HepG2 (cell line): Measurements from ENCODE around the gene COPS3. TPM values are rescaled to one million over a fixed set of nuclear protein-coding genes. Genes with fewer than 3 reads are reported as not detected.
A peak's percentile ranks its signal among the peaks of the same experiment; 100 is the strongest.

Experiments
- BATF2 ChIP-seq: sonication (generic); formaldehyde crosslinking; IDR thresholded peaks from 2 replicates; pipeline ENCODE4 v1.8.0; 2022; ENCODE audit warnings: mild to moderate bottlenecking, missing genetic modification reagents, moderate library complexity
- CBX1 ChIP-seq: IDR thresholded peaks from one replicate; pipeline ENCODE4 v1.6.1; 2016; ENCODE audit warnings: antibody characterized with exemption, low read depth
- FOXA3 ChIP-seq: IDR thresholded peaks from 2 replicates; pipeline ENCODE4 v1.6.1; 2016; ENCODE audit warnings: missing genetic modification reagents, missing compliant biosample characterization
- HBP1 ChIP-seq: IDR thresholded peaks from 2 replicates; pipeline ENCODE4 v1.6.1; 2016; ENCODE audit warnings: low read depth, control low read depth
- ISL2 ChIP-seq: sonication (generic); formaldehyde crosslinking; IDR thresholded peaks from 2 replicates; pipeline ENCODE4 v1.5.0; 2020; ENCODE audit warnings: missing genetic modification reagents
- KLF9 ChIP-seq: IDR thresholded peaks from 2 replicates; pipeline ENCODE4 v1.6.1; 2016; ENCODE audit warnings: low read depth
- WIZ ChIP-seq: sonication (generic); formaldehyde crosslinking; IDR thresholded peaks from 2 replicates; pipeline ENCODE4 v1.5.1; 2020; ENCODE audit warnings: mild to moderate bottlenecking, missing genetic modification reagents
- ZBTB7B ChIP-seq: sonication (generic); formaldehyde crosslinking; IDR thresholded peaks from 2 replicates; pipeline ENCODE4 v1.4.0; 2020; ENCODE audit warnings: missing genetic modification reagents
- ZHX1 ChIP-seq: sonication (generic); formaldehyde crosslinking; IDR thresholded peaks from 2 replicates; pipeline ENCODE4 v1.8.1; 2022; ENCODE audit warnings: low read depth, mild to moderate bottlenecking, missing genetic modification reagents
- ZNF143 ChIP-seq: sonication (generic); formaldehyde crosslinking; IDR thresholded peaks from 2 replicates; pipeline ENCODE4 v1.4.0; 2020; ENCODE audit warnings: missing genetic modification reagents
- ZNF230 ChIP-seq: sonication (generic); formaldehyde crosslinking; IDR thresholded peaks from 2 replicates; pipeline ENCODE4 v1.4.0; 2020; ENCODE audit warnings: mild to moderate bottlenecking, missing genetic modification reagents
- ZNF281 ChIP-seq: sonication (generic); formaldehyde crosslinking; IDR thresholded peaks from 2 replicates; pipeline ENCODE4 v1.4.0; 2020; ENCODE audit warnings: missing genetic modification reagents, borderline replicate concordance
- ZNF33B ChIP-seq: sonication (generic); formaldehyde crosslinking; IDR thresholded peaks from 2 replicates; pipeline ENCODE4 v1.5.1; 2020; ENCODE audit warnings: mild to moderate bottlenecking, missing genetic modification reagents
- ZNF44 ChIP-seq: sonication (generic); formaldehyde crosslinking; IDR thresholded peaks from 2 replicates; pipeline ENCODE4 v1.5.1; 2020; ENCODE audit warnings: mild to moderate bottlenecking, missing genetic modification reagents
- ZNF513 ChIP-seq: sonication (generic); formaldehyde crosslinking; conservative IDR thresholded peaks from 2 replicates; pipeline ENCODE4 v1.5.0; 2020; ENCODE audit warnings: missing genetic modification reagents
- ZNF572 ChIP-seq: sonication (generic); formaldehyde crosslinking; IDR thresholded peaks from 2 replicates; pipeline ENCODE4 v1.5.1; 2020; ENCODE audit warnings: mild to moderate bottlenecking, missing genetic modification reagents
- ZNF746 ChIP-seq: sonication (generic); formaldehyde crosslinking; IDR thresholded peaks from 2 replicates; pipeline ENCODE4 v1.8.0; 2022; ENCODE audit warnings: mild to moderate bottlenecking, missing genetic modification reagents
- ZNF780A ChIP-seq: sonication (generic); formaldehyde crosslinking; IDR thresholded peaks from 2 replicates; pipeline ENCODE4 v1.8.0; 2022; ENCODE audit warnings: mild to moderate bottlenecking, missing genetic modification reagents, moderate library complexity
- ZNF792 ChIP-seq: IDR thresholded peaks from 2 replicates; pipeline ENCODE4 v1.6.1; 2016
- polyA plus RNA-seq, 8 experiments: library from polyadenylated mRNA; depleted of rRNA in 3 of 8; stranded (reverse) in 7 of 8; unstranded in 1 of 8; fragments of >200 nt; fragmentation: Illumina TruSeq in 4 of 8; extraction: Trizol in 4 of 8; gene quantifications; 2 replicates each; pipeline versions ENCODE4 v1.2.1 to v1.2.3, GENCODE V29; 2011 to 2016; ENCODE audit warnings: low read depth in 4 of 8, missing spikeins in 1 of 8, mixed read lengths in 1 of 8; ENCODE audit not compliant: insufficient read depth in 1 of 8
- total RNA-seq, 5 experiments: library from RNA; depleted of rRNA; stranded (reverse); fragments of >200 nt; fragmentation: Illumina TruSeq; extraction: Trizol; gene quantifications; 2 replicates each; pipeline ENCODE4 v1.2.3, GENCODE V29; 2016; ENCODE audit warnings: low read depth in 1 of 5

COPS3 gene
- total and polyA plus RNA-seq, 2 of the 13 experiments (the other 11 are each of a cell fraction or from before 2014, with no cell fraction given) = 46.3 to 103 TPM

GRCh38 chr17:17236295-17237025, 44.6 kb downstream of the COPS3 start (continued):
- TF ChIP-seq HBP1 (peak; percentile 38; the same call in 1 of the 2 replicates), WIZ (CRISPR knock-in tag) (no peak), KLF9 (CRISPR knock-in tag) (no peak; the same call in 1 of the 2 replicates), ZNF572 (CRISPR knock-in tag) (peak; percentile 94), ZNF792 (peak; percentile 38; the same call in 1 of the 2 replicates), CBX1 (no peak), ZNF513 (CRISPR knock-in tag) (no peak), ZNF230 (CRISPR knock-in tag) (no peak), ZNF780A (CRISPR knock-in tag) (no peak), ZBTB7B (CRISPR knock-in tag) (0 out of 2 replicates have a peak, but pooled peaks have one; percentile 55), ZNF143 (CRISPR knock-in tag) (no peak), FOXA3 (no peak), BATF2 (no peak), ZNF33B (CRISPR knock-in tag) (no peak), ZNF44 (CRISPR knock-in tag) (no peak), ZNF281 (CRISPR knock-in tag) (peak; percentile 26; the same call in 1 of the 2 replicates), ZHX1 (CRISPR knock-in tag) (no peak), ISL2 (CRISPR knock-in tag) (no peak), ZNF746 (no peak)
